ENCODE results near the gene GPC5. TPM values are rescaled to one million over a fixed set of nuclear protein-coding genes. Genes with fewer than 3 reads are reported as not detected.

The GPC5 gene
- total RNA-seq, 2 donors from 2014 or later, result 0.22 to 0.51 TPM

GRCh38 chr13:92836171-92836570, 1437.8 kb downstream of the GPC5 start:
- no peaks in the 10 kb centered on the region for H3K9me3 Mint-ChIP-seq
- Histone ChIP-seq H3K36me3 (ENCODE audit: control insufficient read depth, insufficient read depth, low read length) (no peaks in the 10 kb centered on the region), H3K27me3 (ENCODE audit: control insufficient read depth, insufficient read depth, low read length, poor library complexity, severe bottlenecking) (no peaks in the 10 kb centered on the region), H3K27ac (ENCODE audit: low read depth, low read length) (no peak overlapping the region), H3K4me1 (ENCODE audit: control insufficient read depth, insufficient read depth, low read length) (no peaks in the 10 kb centered on the region), H3K9ac (ENCODE audit: extremely low read depth, low read length, poor library complexity, severe bottlenecking) (no peak overlapping the region), H3K4me3 (ENCODE audit: low read length) (no peak overlapping the region), H3K9me3 (ENCODE audit: control insufficient read depth, low read length) (no peaks in the 10 kb centered on the region)
- TF ChIP-seq CTCF (conservative IDR thresholded peaks at IDR 0.05), result no peak
- H3K4me3 Mint-ChIP-seq, result no peak overlapping the region
- H3K27ac Mint-ChIP-seq, result no peak overlapping the region
- H3K4me1 Mint-ChIP-seq, result no peaks in the 10 kb centered on the region
- H3K27me3 Mint-ChIP-seq (ENCODE audit: insufficient read depth), result peaks cover 2% of the 10 kb centered on the region
- H3K36me3 Mint-ChIP-seq (ENCODE audit: low read depth), result no peaks in the 10 kb centered on the region
- no peak for DNase-seq

- Histone ChIP-seq H3K27ac (ENCODE audit: low read depth, low read length) (no peak overlapping the region), H3K4me1 (ENCODE audit: control insufficient read depth, insufficient read depth, low read length) (no peaks in the 10 kb centered on the region), H3K36me3 (ENCODE audit: control insufficient read depth, insufficient read depth, low read length) (no peaks in the 10 kb centered on the region), H3K27me3 (ENCODE audit: control insufficient read depth, insufficient read depth, low read length, poor library complexity, severe bottlenecking) (no peaks in the 10 kb centered on the region), H3K9ac (ENCODE audit: extremely low read depth, low read length, poor library complexity, severe bottlenecking) (no peak overlapping the region), H3K4me3 (ENCODE audit: low read length) (no peak overlapping the region), H3K9me3 (ENCODE audit: control insufficient read depth, low read length) (no peaks in the 10 kb centered on the region)
- 94% methylated on average over 3 of the region's 3 CpGs; no CpG with 5 or more reads in 1 of the 2 experiments for WGBS, 2 experiments (ENCODE audit: insufficient coverage in 1 of 2, insufficient read length in 1 of 2)
- no peak for TF ChIP-seq CTCF (conservative IDR thresholded peaks at IDR 0.05)
- Mint-ChIP-seq H3K27ac (no peak overlapping the region), H3K4me3 (no peak overlapping the region), H3K9me3 (no peaks in the 10 kb centered on the region), H3K27me3 (ENCODE audit: insufficient read depth) (peaks cover 2% of the 10 kb centered on the region), H3K4me1 (no peaks in the 10 kb centered on the region), H3K36me3 (ENCODE audit: low read depth) (no peaks in the 10 kb centered on the region)
- DNase-seq, result no peak
Measured at GRCh38 chr13:92838786-92839185, 1440.4 kb downstream of the GPC5 start.

- no peak overlapping the region for H3K27ac Mint-ChIP-seq
- no peak overlapping the region for H3K4me3 ChIP-seq (ENCODE audit: low read length)
- H3K27me3 Mint-ChIP-seq (ENCODE audit: insufficient read depth), result no peaks in the 10 kb centered on the region
- H3K36me3 ChIP-seq (ENCODE audit: control insufficient read depth, insufficient read depth, low read length), result no peaks in the 10 kb centered on the region
- H3K4me3 Mint-ChIP-seq, result no peak overlapping the region
- no peaks in the 10 kb centered on the region for H3K4me1 ChIP-seq (ENCODE audit: control insufficient read depth, insufficient read depth, low read length)
- no peaks in the 10 kb centered on the region for H3K27me3 ChIP-seq (ENCODE audit: control insufficient read depth, insufficient read depth, low read length, poor library complexity, severe bottlenecking)
- WGBS, 2 experiments (ENCODE audit: insufficient coverage in 1 of 2, insufficient read length in 1 of 2), result 92 to 100% methylated on average over 1 to 2 of the region's 2 CpGs
- no peaks in the 10 kb centered on the region for H3K36me3 Mint-ChIP-seq (ENCODE audit: low read depth)
- no peak for TF ChIP-seq CTCF (conservative IDR thresholded peaks at IDR 0.05)
- no peaks in the 10 kb centered on the region for H3K4me1 Mint-ChIP-seq
- no peak for DNase-seq
- no peaks in the 10 kb centered on the region for H3K9me3 ChIP-seq (ENCODE audit: control insufficient read depth, low read length)
- H3K9ac ChIP-seq (ENCODE audit: extremely low read depth, low read length, poor library complexity, severe bottlenecking), result no peak overlapping the region
- no peaks in the 10 kb centered on the region for H3K9me3 Mint-ChIP-seq
- no peak overlapping the region for H3K27ac ChIP-seq (ENCODE audit: low read depth, low read length)
Measured at GRCh38 chr13:92842145-92842544, 1443.7 kb downstream of the GPC5 start.
